Subcutaneous adipose tissue (tissue), 4 donors: ENCODE measurements around the gene ZBTB14. TPM values are rescaled to one million over a fixed set of nuclear protein-coding genes. Genes with fewer than 3 reads are reported as not detected.

ENCODE experiments used
- total RNA-seq, 4 donors: library from RNA; depleted of rRNA; stranded (reverse); fragments of >200 nt; gene quantifications; one replicate each; pipeline ENCODE4 v1.1.0, GENCODE V29; 2016
- TF ChIP-seq, protein P1 (sequence below): fragments of 450-650 bp; IDR thresholded peaks from one replicate; pipeline ENCODE4 v1.5.1; 2016; ENCODE audit warnings: low read depth, mild to moderate bottlenecking, control low read depth, antibody characterized with exemption, moderate library complexity

The ZBTB14 gene
- total RNA-seq, 4 donors from 2014 or later: 10.1 to 17.7 (median 15.0) TPM

DNA sequence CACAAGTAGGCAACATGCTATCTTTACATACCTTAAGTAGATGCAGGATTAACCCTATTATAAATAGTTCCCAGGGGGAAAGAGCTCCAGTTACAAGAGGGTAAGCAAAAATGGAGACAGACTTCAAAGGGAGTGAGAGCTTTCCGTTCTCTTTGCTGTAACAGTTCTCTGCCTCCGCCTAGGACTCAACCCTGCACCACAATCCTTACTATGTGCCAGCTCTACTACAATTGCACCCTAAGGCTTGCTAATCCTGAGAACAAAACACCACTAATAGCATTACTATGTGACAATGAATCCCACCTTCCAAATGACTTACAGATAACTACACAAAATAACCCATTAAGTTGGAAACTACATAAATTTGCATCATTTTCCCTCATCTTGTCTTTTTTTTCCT lies 7.7 kb downstream of the ZBTB14 start:
- TF ChIP-seq, protein P1, sequence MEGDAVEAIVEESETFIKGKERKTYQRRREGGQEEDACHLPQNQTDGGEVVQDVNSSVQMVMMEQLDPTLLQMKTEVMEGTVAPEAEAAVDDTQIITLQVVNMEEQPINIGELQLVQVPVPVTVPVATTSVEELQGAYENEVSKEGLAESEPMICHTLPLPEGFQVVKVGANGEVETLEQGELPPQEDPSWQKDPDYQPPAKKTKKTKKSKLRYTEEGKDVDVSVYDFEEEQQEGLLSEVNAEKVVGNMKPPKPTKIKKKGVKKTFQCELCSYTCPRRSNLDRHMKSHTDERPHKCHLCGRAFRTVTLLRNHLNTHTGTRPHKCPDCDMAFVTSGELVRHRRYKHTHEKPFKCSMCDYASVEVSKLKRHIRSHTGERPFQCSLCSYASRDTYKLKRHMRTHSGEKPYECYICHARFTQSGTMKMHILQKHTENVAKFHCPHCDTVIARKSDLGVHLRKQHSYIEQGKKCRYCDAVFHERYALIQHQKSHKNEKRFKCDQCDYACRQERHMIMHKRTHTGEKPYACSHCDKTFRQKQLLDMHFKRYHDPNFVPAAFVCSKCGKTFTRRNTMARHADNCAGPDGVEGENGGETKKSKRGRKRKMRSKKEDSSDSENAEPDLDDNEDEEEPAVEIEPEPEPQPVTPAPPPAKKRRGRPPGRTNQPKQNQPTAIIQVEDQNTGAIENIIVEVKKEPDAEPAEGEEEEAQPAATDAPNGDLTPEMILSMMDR: no peak

DNA sequence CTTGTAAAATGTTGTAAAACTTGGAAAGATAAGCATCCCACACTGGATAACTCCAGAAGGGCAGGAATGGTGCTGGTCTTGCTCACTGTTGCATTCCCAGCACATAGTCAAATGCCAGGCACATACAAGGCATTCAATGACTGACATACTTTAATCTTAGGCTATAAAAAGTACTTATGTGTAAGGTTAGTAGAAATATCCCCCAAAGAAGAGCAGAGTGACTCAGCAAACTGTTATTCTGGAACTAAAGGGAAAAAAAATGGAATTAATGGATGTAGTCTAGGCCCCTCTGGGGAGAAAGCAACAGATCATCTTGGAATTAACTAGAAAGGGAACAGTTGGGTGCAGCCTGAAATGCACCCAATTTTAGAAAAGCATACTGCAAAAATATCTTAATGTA lies 9.0 kb downstream of the ZBTB14 start:
- TF ChIP-seq, protein P1: no peak

DNA sequence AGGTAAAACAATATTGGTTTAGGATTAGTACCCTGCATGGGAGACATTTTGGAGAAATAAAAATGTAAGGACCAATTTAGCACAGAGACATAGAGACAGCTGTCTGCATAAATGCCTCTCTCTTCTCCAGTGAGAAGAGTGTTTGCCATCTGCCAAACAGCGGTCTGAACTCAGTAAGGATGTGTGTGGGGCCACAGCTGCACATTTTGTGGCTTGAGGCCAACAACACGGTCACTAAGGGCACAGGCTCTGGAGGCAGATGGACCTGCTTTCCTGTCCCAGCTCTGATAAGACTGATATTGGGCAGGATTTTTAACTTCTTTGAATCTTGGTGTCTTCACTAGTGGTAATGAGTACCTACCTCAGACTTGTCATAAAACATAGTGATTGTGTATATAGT lies 10.2 kb downstream of the ZBTB14 start:
- TF ChIP-seq, protein P1: no peak

DNA sequence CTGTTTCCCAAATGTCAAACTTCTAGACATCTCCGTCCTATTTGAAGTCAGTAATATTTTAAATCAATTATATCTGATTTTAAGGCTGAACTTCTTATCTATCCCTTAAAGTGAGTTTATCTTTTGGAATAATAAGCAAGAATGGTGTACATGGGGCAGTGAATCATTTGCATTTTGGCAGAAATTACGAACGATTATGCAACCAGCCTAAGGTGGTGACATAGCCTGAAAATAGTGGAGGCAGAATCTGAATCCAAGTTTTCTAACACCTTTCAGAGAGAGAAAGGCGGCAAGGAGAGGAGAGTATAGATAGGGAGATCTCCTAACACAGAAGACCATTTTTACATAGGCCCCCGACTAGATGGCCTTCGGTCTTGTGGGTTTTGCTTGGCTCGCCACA lies 10.7 kb downstream of the ZBTB14 start:
- TF ChIP-seq, protein P1: no peak

DNA sequence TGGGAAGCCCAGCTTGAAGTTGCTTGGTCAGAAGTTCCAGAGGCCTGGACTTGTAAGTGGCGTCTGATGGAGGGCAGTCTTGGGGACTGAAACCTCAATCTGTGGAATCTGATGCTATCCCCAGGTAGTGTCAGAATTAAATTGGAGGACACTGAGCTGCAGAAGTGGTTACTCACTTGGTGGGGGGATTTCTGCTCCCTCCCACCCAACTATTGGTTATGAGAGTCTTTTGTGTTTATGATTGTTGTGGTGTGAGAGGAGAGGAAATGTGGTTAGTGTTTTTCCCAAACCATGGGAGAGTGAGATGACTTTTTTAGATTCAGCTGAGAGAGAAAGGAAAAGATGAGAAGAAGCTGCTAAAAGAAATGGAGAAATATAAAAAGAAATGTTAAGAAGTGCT lies 12.8 kb downstream of the ZBTB14 start:
- TF ChIP-seq, protein P1: no peak

DNA sequence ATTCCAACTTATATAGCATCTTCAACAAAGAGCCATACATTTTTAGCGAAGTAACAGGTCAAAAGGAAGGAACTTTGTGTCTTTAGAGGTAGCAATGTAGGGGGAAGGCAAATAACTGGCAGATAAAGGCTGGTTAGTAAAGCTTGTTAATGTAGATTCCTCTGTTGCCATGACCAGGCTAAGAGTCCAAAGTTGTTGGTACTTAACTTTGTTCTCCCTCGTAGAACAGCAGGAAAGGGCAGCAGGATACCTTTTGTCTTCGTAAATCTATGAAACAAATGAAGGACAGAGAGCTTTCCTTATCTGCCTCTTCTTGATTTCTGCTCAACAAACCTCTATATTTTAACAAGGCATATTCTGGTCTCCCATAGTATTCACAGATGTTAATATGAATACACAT lies 18.6 kb downstream of the ZBTB14 start:
- TF ChIP-seq, protein P1: no peak

DNA sequence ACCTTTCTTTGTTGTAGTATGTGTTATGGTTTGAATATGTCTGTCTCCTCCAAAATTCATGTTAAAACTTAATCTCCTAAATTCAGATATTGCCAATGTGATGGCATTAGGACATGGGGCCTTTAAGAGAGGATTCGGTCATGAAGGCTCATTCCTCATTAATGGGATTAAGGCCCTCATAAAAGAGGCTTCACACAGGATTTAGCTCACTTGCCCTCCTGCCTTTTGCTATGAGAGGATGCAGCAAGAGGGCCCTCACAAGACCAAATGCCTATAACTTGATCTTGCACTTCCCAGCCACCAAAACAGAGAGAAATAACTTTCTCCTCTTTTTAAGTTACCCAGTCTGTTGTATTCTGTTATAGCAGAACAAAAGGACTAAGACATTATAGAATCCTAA lies 19.7 kb downstream of the ZBTB14 start:
- TF ChIP-seq, protein P1: no peak
